ENCODE results near the gene MC2R.

The MC2R gene
- long read RNA-seq, result 0 reads

DNA sequence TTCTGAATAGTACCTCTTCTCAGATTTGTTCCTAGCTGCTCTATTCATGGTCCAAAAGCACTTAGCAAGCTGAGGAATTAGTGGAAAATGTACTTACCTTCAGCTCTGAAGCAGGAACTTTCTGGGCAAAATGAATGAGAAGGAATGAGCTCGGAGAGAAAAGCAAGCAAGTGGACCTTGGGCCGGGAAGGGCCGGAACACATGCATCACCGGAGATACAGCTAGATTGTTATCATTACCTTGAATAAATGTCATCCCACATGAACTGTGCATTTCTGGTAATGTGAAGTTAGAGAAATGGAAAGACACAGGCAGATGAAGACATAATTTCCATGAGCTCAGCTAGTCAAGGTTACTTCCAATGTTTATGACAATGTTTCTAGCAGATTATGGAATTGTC is at the start of gene MC2R:
Gene MC2R, minus strand, starts transcription at position 146 of the 400 bp plus-strand sequence. CDS start 30,018 bp downstream, outside the sequence.
- Histone ChIP-seq H3K27ac (replicated peaks) (no peak within 1 kb of the TSS), H3K4me3 (replicated peaks; ENCODE audit: insufficient read depth, low read length) (no peak within 1 kb of the TSS), H3K27me3 (ENCODE audit: insufficient read depth, poor library complexity, severe bottlenecking) (peaks cover 7% of the 10 kb centered on the region)
- TF ChIP-seq GABPA (IDR thresholded peaks at IDR 0.05; ENCODE audit: low read depth), result no peak
- TF ChIP-seq, protein P1, sequence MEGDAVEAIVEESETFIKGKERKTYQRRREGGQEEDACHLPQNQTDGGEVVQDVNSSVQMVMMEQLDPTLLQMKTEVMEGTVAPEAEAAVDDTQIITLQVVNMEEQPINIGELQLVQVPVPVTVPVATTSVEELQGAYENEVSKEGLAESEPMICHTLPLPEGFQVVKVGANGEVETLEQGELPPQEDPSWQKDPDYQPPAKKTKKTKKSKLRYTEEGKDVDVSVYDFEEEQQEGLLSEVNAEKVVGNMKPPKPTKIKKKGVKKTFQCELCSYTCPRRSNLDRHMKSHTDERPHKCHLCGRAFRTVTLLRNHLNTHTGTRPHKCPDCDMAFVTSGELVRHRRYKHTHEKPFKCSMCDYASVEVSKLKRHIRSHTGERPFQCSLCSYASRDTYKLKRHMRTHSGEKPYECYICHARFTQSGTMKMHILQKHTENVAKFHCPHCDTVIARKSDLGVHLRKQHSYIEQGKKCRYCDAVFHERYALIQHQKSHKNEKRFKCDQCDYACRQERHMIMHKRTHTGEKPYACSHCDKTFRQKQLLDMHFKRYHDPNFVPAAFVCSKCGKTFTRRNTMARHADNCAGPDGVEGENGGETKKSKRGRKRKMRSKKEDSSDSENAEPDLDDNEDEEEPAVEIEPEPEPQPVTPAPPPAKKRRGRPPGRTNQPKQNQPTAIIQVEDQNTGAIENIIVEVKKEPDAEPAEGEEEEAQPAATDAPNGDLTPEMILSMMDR (IDR thresholded peaks at IDR 0.05; ENCODE audit: insufficient read depth, low read length), result no peak
- TF ChIP-seq POLR2AphosphoS5 (IDR thresholded peaks at IDR 0.05; ENCODE audit: low read depth), result no peak
- TF ChIP-seq, protein P2, sequence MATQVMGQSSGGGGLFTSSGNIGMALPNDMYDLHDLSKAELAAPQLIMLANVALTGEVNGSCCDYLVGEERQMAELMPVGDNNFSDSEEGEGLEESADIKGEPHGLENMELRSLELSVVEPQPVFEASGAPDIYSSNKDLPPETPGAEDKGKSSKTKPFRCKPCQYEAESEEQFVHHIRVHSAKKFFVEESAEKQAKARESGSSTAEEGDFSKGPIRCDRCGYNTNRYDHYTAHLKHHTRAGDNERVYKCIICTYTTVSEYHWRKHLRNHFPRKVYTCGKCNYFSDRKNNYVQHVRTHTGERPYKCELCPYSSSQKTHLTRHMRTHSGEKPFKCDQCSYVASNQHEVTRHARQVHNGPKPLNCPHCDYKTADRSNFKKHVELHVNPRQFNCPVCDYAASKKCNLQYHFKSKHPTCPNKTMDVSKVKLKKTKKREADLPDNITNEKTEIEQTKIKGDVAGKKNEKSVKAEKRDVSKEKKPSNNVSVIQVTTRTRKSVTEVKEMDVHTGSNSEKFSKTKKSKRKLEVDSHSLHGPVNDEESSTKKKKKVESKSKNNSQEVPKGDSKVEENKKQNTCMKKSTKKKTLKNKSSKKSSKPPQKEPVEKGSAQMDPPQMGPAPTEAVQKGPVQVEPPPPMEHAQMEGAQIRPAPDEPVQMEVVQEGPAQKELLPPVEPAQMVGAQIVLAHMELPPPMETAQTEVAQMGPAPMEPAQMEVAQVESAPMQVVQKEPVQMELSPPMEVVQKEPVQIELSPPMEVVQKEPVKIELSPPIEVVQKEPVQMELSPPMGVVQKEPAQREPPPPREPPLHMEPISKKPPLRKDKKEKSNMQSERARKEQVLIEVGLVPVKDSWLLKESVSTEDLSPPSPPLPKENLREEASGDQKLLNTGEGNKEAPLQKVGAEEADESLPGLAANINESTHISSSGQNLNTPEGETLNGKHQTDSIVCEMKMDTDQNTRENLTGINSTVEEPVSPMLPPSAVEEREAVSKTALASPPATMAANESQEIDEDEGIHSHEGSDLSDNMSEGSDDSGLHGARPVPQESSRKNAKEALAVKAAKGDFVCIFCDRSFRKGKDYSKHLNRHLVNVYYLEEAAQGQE (IDR thresholded peaks at IDR 0.05; ENCODE audit: insufficient replicate concordance, low read depth), result no peak
- TF ChIP-seq SPI1 (IDR thresholded peaks at IDR 0.05; ENCODE audit: borderline replicate concordance, low read depth), result no peak
- DNase-seq (ENCODE audit: low read depth in 1 of 2, low spot score in 1 of 2), result no peak

DNA sequence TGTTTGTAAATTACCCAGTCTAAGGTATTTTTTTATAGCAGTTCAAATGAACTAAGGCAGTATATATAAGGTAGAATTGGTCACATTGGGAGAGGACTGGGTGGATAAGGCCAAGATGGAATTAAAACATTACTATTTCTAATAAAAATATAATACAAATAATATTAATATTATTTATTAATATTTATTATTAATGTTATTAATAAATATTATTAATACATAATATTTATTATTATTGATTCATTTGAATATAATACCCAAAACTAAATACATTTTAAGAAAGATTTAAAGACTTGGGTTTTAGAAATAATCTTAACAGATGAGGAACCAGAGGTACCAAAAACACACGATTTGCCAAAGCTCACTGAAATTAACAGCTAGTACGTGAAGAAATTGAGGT is 30.5 kb upstream of the MC2R start:
- DNase-seq (ENCODE audit: low read depth in 1 of 2, low spot score in 1 of 2), result no peak
- H3K4me3 ChIP-seq (replicated peaks; ENCODE audit: insufficient read depth, low read length), result no peak overlapping the region

DNA sequence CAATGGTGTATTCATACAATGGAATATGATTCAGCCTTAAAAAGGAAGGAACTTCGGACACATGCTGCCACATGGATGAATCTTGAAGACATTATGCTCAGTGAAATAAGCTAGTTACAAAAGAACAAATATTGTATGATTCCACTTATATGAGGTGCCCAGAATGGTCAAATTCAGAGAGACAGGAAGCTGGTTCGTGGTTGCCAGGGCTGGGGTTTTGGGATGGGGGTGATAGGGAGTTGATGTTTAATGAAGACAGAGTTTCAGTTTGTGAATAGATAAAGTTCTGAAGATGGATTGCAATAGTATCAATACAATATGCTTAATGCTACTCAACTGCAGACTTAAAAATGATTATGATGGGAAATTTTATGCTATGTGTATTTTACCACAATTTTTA is 28.0 kb upstream of the MC2R start:
- no peak for TF ChIP-seq SPI1 (IDR thresholded peaks at IDR 0.05; ENCODE audit: borderline replicate concordance, low read depth)
- TF ChIP-seq, protein P2 (IDR thresholded peaks at IDR 0.05; ENCODE audit: insufficient replicate concordance, low read depth), result no peak
- TF ChIP-seq POLR2AphosphoS5 (IDR thresholded peaks at IDR 0.05; ENCODE audit: low read depth), result no peak
- TF ChIP-seq, protein P1 (IDR thresholded peaks at IDR 0.05; ENCODE audit: insufficient read depth, low read length), result no peak
- TF ChIP-seq GABPA (IDR thresholded peaks at IDR 0.05; ENCODE audit: low read depth), result no peak
- no peak for DNase-seq (ENCODE audit: low read depth in 1 of 2, low spot score in 1 of 2)
- no peak overlapping the region for H3K4me3 ChIP-seq (replicated peaks; ENCODE audit: insufficient read depth, low read length)
- no peak overlapping the region for H3K27ac ChIP-seq (replicated peaks)
- no peaks in the 10 kb centered on the region for H3K27me3 ChIP-seq (ENCODE audit: insufficient read depth, poor library complexity, severe bottlenecking)

More for the DNA sequence above, 30.5 kb upstream of the MC2R start:
- Histone ChIP-seq H3K27me3 (ENCODE audit: insufficient read depth, poor library complexity, severe bottlenecking) (no peaks in the 10 kb centered on the region), H3K27ac (replicated peaks) (no peak overlapping the region)
- no peak for TF ChIP-seq SPI1 (IDR thresholded peaks at IDR 0.05; ENCODE audit: borderline replicate concordance, low read depth)

DNA sequence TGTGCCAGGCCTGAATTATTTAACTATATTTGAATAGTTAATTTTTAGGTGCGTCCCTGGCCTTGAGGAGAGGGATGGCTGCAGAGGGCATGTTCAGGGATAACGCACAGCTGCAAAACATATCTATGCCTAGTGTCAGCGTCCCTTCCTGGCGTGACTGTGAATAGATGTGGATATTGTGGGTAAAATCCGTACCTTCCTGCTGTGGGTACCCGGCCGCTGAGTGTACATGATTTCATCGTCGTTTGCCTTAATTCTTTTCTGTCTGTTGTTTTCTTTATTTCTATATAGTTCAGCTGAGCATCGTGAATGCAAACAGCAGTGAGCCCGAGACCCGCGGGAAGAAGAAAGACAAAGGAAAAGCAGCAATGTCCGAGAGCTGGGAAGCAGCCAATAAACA is 25.0 kb upstream of the MC2R start:
- no peak overlapping the region for H3K4me3 ChIP-seq (replicated peaks; ENCODE audit: insufficient read depth, low read length)
- H3K27me3 ChIP-seq (ENCODE audit: insufficient read depth, poor library complexity, severe bottlenecking), result no peaks in the 10 kb centered on the region
- TF ChIP-seq, protein P1 (IDR thresholded peaks at IDR 0.05; ENCODE audit: insufficient read depth, low read length), result no peak
- TF ChIP-seq GABPA (IDR thresholded peaks at IDR 0.05; ENCODE audit: low read depth), result no peak
- TF ChIP-seq, protein P2 (IDR thresholded peaks at IDR 0.05; ENCODE audit: insufficient replicate concordance, low read depth), result no peak
- no peak overlapping the region for H3K27ac ChIP-seq (replicated peaks)
- DNase-seq (ENCODE audit: low read depth in 1 of 2, low spot score in 1 of 2), result no peak

Measured in HL-60 (cell line).